DND-41 (cell line): ENCODE measurements around the gene CLDND1.

Source experiments
- ATAC-seq: fragments of 200-7000 bp; cut with Tn5 transposase; 3 replicates; pipeline ENCODE4 v1.9.1; 2021; ENCODE audit warnings: low read depth; ENCODE audit not compliant: insufficient read depth
- DNase-seq: peaks from one replicate; pipeline ENCODE4 v3.0.0-alpha.2; 2020
- H2AFZ ChIP-seq: 2 replicates; pipeline ENCODE4 v1.6.0; 2012; ENCODE audit warnings: low read depth, low read length
- H3K27ac ChIP-seq: 2 replicates; pipeline ENCODE4 v1.5.1; 2012; ENCODE audit warnings: low read length, inconsistent platforms
- H3K27me3 ChIP-seq: fragments of 200-600 bp; sonication (generic); 2 replicates; pipeline ENCODE4 v1.6.0; 2012; ENCODE audit warnings: low read length, mild to moderate bottlenecking, inconsistent platforms; ENCODE audit not compliant: insufficient read depth, poor library complexity
- H3K36me3 ChIP-seq: 2 replicates; pipeline ENCODE4 v1.5.1; 2012; ENCODE audit warnings: low read length, inconsistent platforms; ENCODE audit not compliant: insufficient read depth
- H3K4me1 ChIP-seq: 2 replicates; pipeline ENCODE4 v1.5.1; 2012; ENCODE audit warnings: mild to moderate bottlenecking, low read length; ENCODE audit not compliant: insufficient read depth
- H3K4me2 ChIP-seq: 2 replicates; pipeline ENCODE4 v1.6.0; 2012; ENCODE audit warnings: mild to moderate bottlenecking, moderate library complexity, low read length, inconsistent platforms; ENCODE audit not compliant: insufficient read depth
- H3K4me3 ChIP-seq, 2 experiments: fragments of 200-600 bp in 1 of 2; shearing (Covaris generic) in 1 of 2; 2 replicates each; pipeline ENCODE4 v1.5.1; 2012 to 2016; ENCODE audit warnings: inconsistent platforms in 2 of 2, low read length in 2 of 2, mild to moderate bottlenecking in 2 of 2, low read depth in 1 of 2, moderate library complexity in 1 of 2
- H3K79me2 ChIP-seq: 2 replicates; pipeline ENCODE4 v1.6.0; 2012; ENCODE audit warnings: low read length, inconsistent platforms; ENCODE audit not compliant: insufficient read depth
- H3K9ac ChIP-seq: 2 replicates; pipeline ENCODE4 v1.6.0; 2012; ENCODE audit warnings: low read depth, mild to moderate bottlenecking, inconsistent platforms, low read length, moderate library complexity
- H3K9me3 ChIP-seq: 2 replicates; pipeline ENCODE4 v1.5.1; 2012; ENCODE audit warnings: low read length, moderate library complexity, mild to moderate bottlenecking, inconsistent platforms; ENCODE audit not compliant: insufficient read depth, severe bottlenecking
- H4K20me1 ChIP-seq: 2 replicates; pipeline ENCODE4 v1.6.0; 2012; ENCODE audit warnings: low read length; ENCODE audit not compliant: insufficient read depth
- CTCF ChIP-seq: IDR thresholded peaks from 2 replicates; pipeline ENCODE4 v1.5.1; 2012; ENCODE audit warnings: borderline replicate concordance, low read length, moderate library complexity, mild to moderate bottlenecking; ENCODE audit not compliant: poor library complexity, severe bottlenecking; ENCODE audit errors: extremely low read depth
- EZH2 ChIP-seq: IDR thresholded peaks from 3 replicates; pipeline ENCODE4 v1.6.1; 2012; ENCODE audit warnings: borderline replicate concordance, low read depth, mild to moderate bottlenecking, moderate library complexity, low read length, inconsistent platforms; ENCODE audit not compliant: severe bottlenecking

Gene CLDND1

GRCh38 chr3:98555025-98555379 is 32.3 kb upstream of the CLDND1 start:
- Histone ChIP-seq H4K20me1 (no peaks in the 10 kb centered on the region), H3K27ac (no peak overlapping the region), H3K9ac (no peak overlapping the region), H2AFZ (no peak overlapping the region), H3K9me3 (no peaks in the 10 kb centered on the region), H3K4me1 (no peaks in the 10 kb centered on the region), H3K27me3 (peaks cover 9% of the 10 kb centered on the region), H3K4me2 (no peak overlapping the region), H3K36me3 (no peaks in the 10 kb centered on the region), H3K4me3 (no peak overlapping the region), H3K79me2 (no peaks in the 10 kb centered on the region)
- DNase-seq: no peak
- TF ChIP-seq CTCF (no peak), EZH2 (no peak)
- ATAC-seq: no peak

GRCh38 chr3:98554580-98554979 is 31.9 kb upstream of the CLDND1 start:
- no peak for DNase-seq
- Histone ChIP-seq H3K4me3 (no peak overlapping the region), H2AFZ (no peak overlapping the region), H3K4me2 (no peak overlapping the region), H4K20me1 (no peaks in the 10 kb centered on the region), H3K36me3 (no peaks in the 10 kb centered on the region), H3K9ac (no peak overlapping the region), H3K9me3 (no peaks in the 10 kb centered on the region), H3K4me1 (no peaks in the 10 kb centered on the region), H3K27me3 (peaks cover 9% of the 10 kb centered on the region), H3K27ac (no peak overlapping the region), H3K79me2 (no peaks in the 10 kb centered on the region)
- TF ChIP-seq CTCF: no peak
- TF ChIP-seq EZH2: no peak
- ATAC-seq: no peak

GRCh38 chr3:98553753-98554152 is 31.1 kb upstream of the CLDND1 start:
- no peaks in the 10 kb centered on the region for H3K4me1 ChIP-seq
- no peaks in the 10 kb centered on the region for H4K20me1 ChIP-seq

More at GRCh38 chr3:98553753-98554152, 31.1 kb upstream of the CLDND1 start:
- Histone ChIP-seq H3K36me3 (no peaks in the 10 kb centered on the region), H3K9ac (no peak overlapping the region), H3K4me3 (no peak overlapping the region), H3K27me3 (peaks cover 11% of the 10 kb centered on the region), H3K9me3 (no peaks in the 10 kb centered on the region), H3K4me2 (no peak overlapping the region), H3K79me2 (no peaks in the 10 kb centered on the region), H3K27ac (no peak overlapping the region), H2AFZ (no peak overlapping the region)
- DNase-seq: no peak
- ATAC-seq: peak; percentile 59
- TF ChIP-seq EZH2 (no peak), CTCF (no peak)
